MCF 10A (cell line): ENCODE data around the gene DYNLL2. TPM values are rescaled to one million over a fixed set of nuclear protein-coding genes. Genes with fewer than 3 reads are reported as not detected.
"Not testable (repeated sequence)": the region's sequence is repeated elsewhere in the genome, so short reads cannot be mapped to it uniquely, and the experiment has no call there.

Experiments
- BruUV-seq: library from RNA; stranded (reverse); fragments of 400-500 nt; replicated peaks from 2 replicates; lab custom pipeline; 2021; lab: Mats Ljungman, UMichigan
- CTCF ChIA-PET: fragments of 300-600 bp; sonication (Branson Sonifier 250); formaldehyde crosslinking; extraction: SDS; loops from one replicate; lab custom pipeline; 2021; ENCODE audit warnings: antibody characterized with exemption, inconsistent platforms; lab: Yijun Ruan, JAX
- POLR2A ChIA-PET: fragments of 300-600, 350-650 bp; sonication (Branson Sonifier 250); formaldehyde crosslinking; extraction: SDS; loops from one replicate; lab custom pipeline; 2020; ENCODE audit warnings: antibody characterized with exemption, inconsistent platforms; lab: Yijun Ruan, JAX
- DNase-seq: peaks from one replicate; pipeline ENCODE4 v3.0.0-alpha.2; 2018; ENCODE audit not compliant: unreplicated experiment
- H3K27ac Mint-ChIP-seq: one replicate; pipeline ENCODE4 v1.8.0; 2022; ENCODE audit warnings: mild to moderate bottlenecking, low read depth, mixed read lengths; ENCODE audit not compliant: unreplicated experiment
- H3K27me3 Mint-ChIP-seq: one replicate; pipeline ENCODE4 v1.8.0; 2022; ENCODE audit warnings: mixed read lengths; ENCODE audit not compliant: insufficient read depth, unreplicated experiment
- H3K36me3 Mint-ChIP-seq: one replicate; pipeline ENCODE4 v1.8.0; 2022; ENCODE audit warnings: mild to moderate bottlenecking, moderate library complexity, mixed read lengths; ENCODE audit not compliant: insufficient read depth, unreplicated experiment
- H3K4me1 Mint-ChIP-seq: one replicate; pipeline ENCODE4 v1.8.0; 2022; ENCODE audit warnings: mixed read lengths; ENCODE audit not compliant: insufficient read depth, unreplicated experiment
- H3K4me3 Mint-ChIP-seq: one replicate; pipeline ENCODE4 v1.8.0; 2022; ENCODE audit warnings: mild to moderate bottlenecking, moderate library complexity, mixed read lengths; ENCODE audit not compliant: unreplicated experiment
- H3K9me3 Mint-ChIP-seq: one replicate; pipeline ENCODE4 v1.8.0; 2022; ENCODE audit warnings: mixed read lengths; ENCODE audit not compliant: unreplicated experiment
- CTCF ChIP-seq: fragments of 200-600 bp; IDR thresholded peaks from one replicate; pipeline ENCODE4 v1.8.0; 2022; ENCODE audit warnings: antibody characterized with exemption, mild to moderate bottlenecking; ENCODE audit not compliant: unreplicated experiment
- intact Hi-C: fragments of 100-400 bp; cut with micrococcal nuclease; formaldehyde crosslinking; loops from 2 replicates; pipeline ENCODE4 v1.14.1; 2022
- total RNA-seq: library from RNA; stranded (reverse); gene quantifications from 2 replicates; pipeline ENCODE4 v1.2.3, GENCODE V29; 2022

DYNLL2 gene
- total RNA-seq, 1 experiment from 2014 or later, result 15.5 TPM

GRCh38 chr17:58043221-58044181 is 39.7 kb upstream of the DYNLL2 start:
- no peak overlapping the region for H3K27ac Mint-ChIP-seq
- peaks cover 13% of the 10 kb centered on the region for H3K27me3 Mint-ChIP-seq
- no peak for DNase-seq
- H3K4me3 Mint-ChIP-seq, result no peak overlapping the region
- H3K4me1 Mint-ChIP-seq, result no peaks in the 10 kb centered on the region
- intact Hi-C loops, result no loop called here
- ChIA-PET CTCF (interaction anchor here (0.6 kb wide), 1 partner anchor 15 kb away, joined by 6 read pairs; no protein-coding TSS in a partner anchor), POLR2A (interaction anchor here (1.1 to 1.7 kb wide), 2 partner anchors 14 to 26 kb away, joined by 3 to 4 read pairs; no protein-coding TSS in a partner anchor)
- no peaks in the 10 kb centered on the region for H3K9me3 Mint-ChIP-seq
- no peak for TF ChIP-seq CTCF
- H3K36me3 Mint-ChIP-seq, result no peaks in the 10 kb centered on the region
- BruUV-seq, result no TSS peak

- peaks cover 13% of the 10 kb centered on the region for H3K27me3 Mint-ChIP-seq
- BruUV-seq, intact Hi-C loops, H3K36me3 Mint-ChIP-seq, H3K9me3 Mint-ChIP-seq, DNase-seq, H3K4me1 Mint-ChIP-seq, H3K4me3 Mint-ChIP-seq, H3K27ac Mint-ChIP-seq: not testable (repeated sequence)
- ChIA-PET POLR2A (interaction anchor here (1.1 to 1.7 kb wide), 2 partner anchors 13 to 25 kb away, joined by 3 to 4 read pairs; no protein-coding TSS in a partner anchor), CTCF (interaction anchor here (0.6 to 1.3 kb wide), 3 partner anchors 15 to 374 kb away, joined by 3 to 6 read pairs (median 3); no protein-coding TSS in a partner anchor)
Observed at GRCh38 chr17:58044256-58044655, 39.0 kb upstream of the DYNLL2 start.

- intact Hi-C loops, result no loop called here
- Mint-ChIP-seq H3K4me1 (no peaks in the 10 kb centered on the region), H3K4me3 (no peak overlapping the region), H3K27me3 (peaks cover 22% of the 10 kb centered on the region), H3K36me3 (no peaks in the 10 kb centered on the region), H3K9me3 (no peaks in the 10 kb centered on the region), H3K27ac (no peak overlapping the region)
- no peak for DNase-seq
- ChIA-PET CTCF (no interaction called here), POLR2A (no interaction called here)
- TF ChIP-seq CTCF, result no peak
- no TSS peak for BruUV-seq
Observed at GRCh38 chr17:58046239-58047094, 36.8 kb upstream of the DYNLL2 start.

- Mint-ChIP-seq H3K4me3 (no peak overlapping the region), H3K4me1 (no peaks in the 10 kb centered on the region), H3K27me3 (peaks cover 28% of the 10 kb centered on the region), H3K36me3 (no peaks in the 10 kb centered on the region), H3K27ac (no peak overlapping the region), H3K9me3 (no peaks in the 10 kb centered on the region)
- DNase-seq, result no peak
- CTCF ChIA-PET, result no interaction called here
- BruUV-seq, result no TSS peak
- intact Hi-C loops, result no loop called here
- TF ChIP-seq CTCF, result no peak
- POLR2A ChIA-PET, result no interaction called here
Observed at GRCh38 chr17:58047376-58048150, 35.7 kb upstream of the DYNLL2 start.
